Uterus (tissue), 4 donors: ENCODE results near the gene KLF13. TPM values are rescaled to one million over a fixed set of nuclear protein-coding genes. Genes with fewer than 3 reads are reported as not detected.

ENCODE experiments used
- DNase-seq, 2 donors: peaks; one replicate each; pipeline ENCODE4 v3.0.0-alpha.2; 2019 to 2020
- H3K27ac ChIP-seq, 2 donors: fragments of 200-600 bp; sonication (generic); 1 replicate in 1 of 2; 2 replicates in 1 of 2; pipeline ENCODE4 v1.5.1; 2016 to 2018
- H3K27me3 ChIP-seq, 2 donors: fragments of 200-600 bp; sonication (generic); one replicate each; pipeline ENCODE4 v1.5.1; 2018 to 2019; ENCODE audit warnings: control low read depth in 1 of 2
- H3K36me3 ChIP-seq, 2 donors: fragments of 200-600 bp; sonication (generic); one replicate each; pipeline ENCODE4 v1.5.1; 2019; ENCODE audit warnings: control low read depth in 1 of 2
- H3K4me1 ChIP-seq, 2 donors: fragments of 200-600 bp; sonication (generic); one replicate each; pipeline ENCODE4 v1.5.1; 2018 to 2019; ENCODE audit warnings: control low read depth in 1 of 2
- H3K4me3 ChIP-seq, 2 donors: fragments of 200-600 bp; sonication (generic); 1 replicate in 1 of 2; 2 replicates in 1 of 2; pipeline ENCODE4 v1.5.1; 2018 to 2019; ENCODE audit warnings: mild to moderate bottlenecking in 1 of 2
- H3K9me3 ChIP-seq, 2 donors: fragments of 200-600 bp; sonication (generic); one replicate each; pipeline ENCODE4 v1.5.1; 2019; ENCODE audit warnings: control low read depth in 1 of 2
- CTCF ChIP-seq, 4 experiments: fragments of 200-600 bp in 2 of 4; fragments of 450-650 bp in 2 of 4; sonication (generic) in 2 of 4; IDR thresholded peaks; one replicate each; pipeline ENCODE4 v1.5.1; 2016 to 2019; ENCODE audit warnings: antibody characterized with exemption in 4 of 4, mild to moderate bottlenecking in 2 of 4, moderate library complexity in 1 of 4
- POLR2A ChIP-seq, 2 donors: fragments of 450-650 bp; IDR thresholded peaks; one replicate each; pipeline ENCODE4 v1.6.1; 2016; ENCODE audit warnings: antibody characterized with exemption in 2 of 2, mild to moderate bottlenecking in 1 of 2, moderate library complexity in 1 of 2
- intact Hi-C: fragments of 100-400 bp; cut with DNase I; formaldehyde crosslinking; loops from one replicate; pipeline ENCODE4 v1.15.1; 2023; ENCODE audit warnings: low total_unique reads
- total RNA-seq, 4 donors: library from RNA; depleted of rRNA in 3 of 4; stranded (reverse); fragments of >200 nt in 3 of 4; gene quantifications; one replicate each; pipeline versions ENCODE4 v1.1.0 to v1.2.4, GENCODE V29; 2014 to 2023
- donor health status: DM: yes; HTN: yes; CAD: no.

Gene KLF13
- total RNA-seq, 4 donors from 2014 or later, result 20.2 to 58.8 (median 25.7) TPM

DNA sequence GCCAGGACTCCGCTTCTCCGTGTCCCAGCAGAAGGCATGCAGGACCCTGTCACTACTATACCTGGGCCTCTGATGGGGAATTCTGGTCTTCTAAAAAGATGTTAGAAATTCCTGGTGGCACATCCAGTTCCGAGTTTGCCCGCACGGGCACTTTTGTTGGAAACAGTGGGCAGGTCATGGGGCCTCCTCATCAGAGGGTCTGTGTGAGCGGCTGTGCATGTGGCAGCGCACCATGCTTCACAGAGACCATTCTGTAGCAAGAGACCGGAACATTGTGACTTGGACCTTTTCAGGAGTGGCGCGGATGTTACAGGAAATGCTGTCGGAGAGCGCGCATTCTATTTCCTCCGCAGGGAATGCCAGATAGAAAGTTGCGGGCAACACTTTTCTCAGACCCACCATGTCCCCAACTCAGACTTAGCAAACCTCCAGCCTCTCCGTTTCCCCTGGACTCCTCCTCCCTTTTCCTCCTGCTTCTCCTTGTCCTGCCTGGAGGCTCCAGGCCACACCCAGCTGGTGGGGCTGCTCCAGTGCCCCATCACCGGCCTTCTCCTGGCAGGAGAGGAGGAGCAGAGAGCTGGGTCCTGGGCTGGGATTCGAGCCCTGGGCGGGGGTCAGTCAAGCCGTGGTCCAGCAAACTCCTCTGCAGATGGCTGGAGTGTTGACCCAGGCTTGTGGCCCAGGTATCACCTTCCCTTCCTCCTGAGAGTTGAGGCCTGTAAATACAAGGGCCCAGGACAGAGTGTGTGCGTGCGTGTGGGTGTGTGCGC lies 46.6 kb downstream of the KLF13 start:
- Histone ChIP-seq H3K36me3 (no peaks in the 10 kb centered on the region), H3K4me1 (peaks cover 0 to 6% of the 10 kb centered on the region in 2 donors), H3K9me3 (no peaks in the 10 kb centered on the region), H3K27me3 (no peaks in the 10 kb centered on the region), H3K27ac (peak overlapping the region; percentile 4 to 67), H3K4me3 (no peak overlapping the region)
- intact Hi-C loops, result no loop called here
- no peak for DNase-seq
- TF ChIP-seq POLR2A (IDR thresholded peaks at IDR 0.05), result no peak
- TF ChIP-seq CTCF (IDR thresholded peaks at IDR 0.05), result no peak

DNA sequence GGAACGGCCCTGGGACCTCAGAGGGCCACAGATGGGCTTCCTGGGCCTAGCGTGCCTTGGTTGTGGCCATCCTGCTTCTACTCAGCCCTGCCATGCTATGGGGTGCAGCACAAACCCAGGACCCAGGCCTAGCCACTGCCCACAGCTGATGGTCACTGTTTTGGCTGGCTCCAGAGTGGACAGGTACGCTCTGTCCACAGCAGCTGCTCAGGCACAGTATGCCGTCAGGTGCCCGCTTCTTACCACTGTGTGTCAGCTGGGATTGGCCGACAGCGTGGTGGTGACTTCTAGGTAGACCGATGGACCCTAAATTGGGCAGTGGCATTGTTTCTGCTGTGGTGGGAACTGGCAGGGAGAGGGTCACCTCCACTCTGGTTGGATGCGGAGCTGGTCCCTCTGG lies 47.3 kb downstream of the KLF13 start:
- Histone ChIP-seq H3K36me3 (no peaks in the 10 kb centered on the region), H3K9me3 (no peaks in the 10 kb centered on the region), H3K4me1 (peaks cover 0 to 6% of the 10 kb centered on the region in 2 donors), H3K4me3 (no peak overlapping the region), H3K27me3 (no peaks in the 10 kb centered on the region), H3K27ac (peak overlapping the region; percentile 31 to 67)
- intact Hi-C loops, result no loop called here
- DNase-seq, result no peak
- TF ChIP-seq POLR2A (IDR thresholded peaks at IDR 0.05), result no peak
- TF ChIP-seq CTCF (IDR thresholded peaks at IDR 0.05), result no peak

- intact Hi-C loops, result no loop called here
- DNase-seq, result no peak
- TF ChIP-seq POLR2A (IDR thresholded peaks at IDR 0.05) (no peak), CTCF (IDR thresholded peaks at IDR 0.05) (no peak)
- no peak overlapping the region for H3K4me3 ChIP-seq
- H3K27me3 ChIP-seq, result no peaks in the 10 kb centered on the region
- H3K27ac ChIP-seq, result peak overlapping the region in 1 of 2 donors; percentile 31
- no peaks in the 10 kb centered on the region for H3K9me3 ChIP-seq
- H3K4me1 ChIP-seq, result peaks cover 0 to 6% of the 10 kb centered on the region in 2 donors
- H3K36me3 ChIP-seq, result no peaks in the 10 kb centered on the region
These were observed 47.9 kb downstream of the KLF13 start for GRCh38 chr15:31374489-31374888.

DNA sequence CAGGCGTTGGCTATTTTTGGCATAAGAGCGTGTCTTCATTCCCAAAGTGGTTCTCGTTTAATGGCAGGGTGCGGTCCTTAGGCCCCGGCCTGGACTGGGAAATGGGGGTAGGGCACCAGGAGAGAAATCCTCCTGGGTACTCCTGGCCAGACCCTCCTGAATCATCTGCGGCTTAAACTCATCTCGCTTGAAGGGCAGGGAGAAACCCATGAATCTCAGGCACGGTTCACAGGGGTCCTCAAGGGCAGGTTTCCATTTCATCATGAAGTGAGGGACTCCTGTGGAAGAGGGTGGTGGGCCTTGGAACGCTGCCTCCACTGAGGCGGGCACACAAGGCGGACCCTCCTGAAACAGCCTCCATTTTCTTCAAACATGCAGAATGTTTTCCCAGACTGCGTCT lies 48.4 kb downstream of the KLF13 start:
- no peak for DNase-seq
- Histone ChIP-seq H3K27me3 (no peaks in the 10 kb centered on the region), H3K4me1 (peaks cover 0 to 6% of the 10 kb centered on the region in 2 donors), H3K36me3 (no peaks in the 10 kb centered on the region), H3K27ac (peak overlapping the region in 1 of 2 donors; percentile 31), H3K9me3 (no peaks in the 10 kb centered on the region), H3K4me3 (no peak overlapping the region)
- TF ChIP-seq CTCF (IDR thresholded peaks at IDR 0.05) (no peak), POLR2A (IDR thresholded peaks at IDR 0.05) (no peak)
- intact Hi-C loops, result no loop called here

DNA sequence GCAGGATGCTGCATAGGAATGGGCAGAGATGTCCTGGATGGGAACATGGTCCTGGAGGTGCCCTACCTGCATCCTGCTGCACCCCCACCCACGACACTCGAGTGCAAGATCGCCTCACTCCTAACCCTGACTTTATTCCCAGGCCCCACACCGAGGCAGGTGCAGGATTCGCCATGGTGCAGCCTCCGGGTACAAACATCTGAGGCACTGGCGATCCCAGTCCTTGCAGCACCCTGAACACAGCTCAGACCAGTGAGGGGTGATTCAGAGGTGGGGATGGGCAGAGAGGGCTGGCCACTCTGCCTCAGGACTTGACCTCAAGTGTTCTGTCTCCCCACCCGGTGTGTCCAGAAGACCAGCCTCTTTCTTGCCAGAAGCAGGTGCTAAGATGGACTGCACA lies 49.1 kb downstream of the KLF13 start:
- H3K4me3 ChIP-seq, result no peak overlapping the region
- H3K9me3 ChIP-seq, result no peaks in the 10 kb centered on the region
- intact Hi-C loops, result no loop called here
- TF ChIP-seq POLR2A (IDR thresholded peaks at IDR 0.05), result no peak
- TF ChIP-seq CTCF (IDR thresholded peaks at IDR 0.05), result no peak
- H3K27me3 ChIP-seq, result no peaks in the 10 kb centered on the region
- H3K27ac ChIP-seq, result no peak overlapping the region
- no peak for DNase-seq
- H3K4me1 ChIP-seq, result peaks cover 0 to 6% of the 10 kb centered on the region in 2 donors
- no peaks in the 10 kb centered on the region for H3K36me3 ChIP-seq
